Activated naive CD4-positive, alpha-beta T cell (primary cell): Measurements from ENCODE around the gene GAMT.
"Not testable (repeated sequence)": the region's sequence is repeated elsewhere in the genome, so short reads cannot be mapped to it uniquely, and the experiment has no call there.

Source experiments
- DNase-seq, 4 experiments: peaks; one replicate each; lab custom pipeline; 2025; lab: John Stamatoyannopoulos, UW

Gene GAMT

DNA sequence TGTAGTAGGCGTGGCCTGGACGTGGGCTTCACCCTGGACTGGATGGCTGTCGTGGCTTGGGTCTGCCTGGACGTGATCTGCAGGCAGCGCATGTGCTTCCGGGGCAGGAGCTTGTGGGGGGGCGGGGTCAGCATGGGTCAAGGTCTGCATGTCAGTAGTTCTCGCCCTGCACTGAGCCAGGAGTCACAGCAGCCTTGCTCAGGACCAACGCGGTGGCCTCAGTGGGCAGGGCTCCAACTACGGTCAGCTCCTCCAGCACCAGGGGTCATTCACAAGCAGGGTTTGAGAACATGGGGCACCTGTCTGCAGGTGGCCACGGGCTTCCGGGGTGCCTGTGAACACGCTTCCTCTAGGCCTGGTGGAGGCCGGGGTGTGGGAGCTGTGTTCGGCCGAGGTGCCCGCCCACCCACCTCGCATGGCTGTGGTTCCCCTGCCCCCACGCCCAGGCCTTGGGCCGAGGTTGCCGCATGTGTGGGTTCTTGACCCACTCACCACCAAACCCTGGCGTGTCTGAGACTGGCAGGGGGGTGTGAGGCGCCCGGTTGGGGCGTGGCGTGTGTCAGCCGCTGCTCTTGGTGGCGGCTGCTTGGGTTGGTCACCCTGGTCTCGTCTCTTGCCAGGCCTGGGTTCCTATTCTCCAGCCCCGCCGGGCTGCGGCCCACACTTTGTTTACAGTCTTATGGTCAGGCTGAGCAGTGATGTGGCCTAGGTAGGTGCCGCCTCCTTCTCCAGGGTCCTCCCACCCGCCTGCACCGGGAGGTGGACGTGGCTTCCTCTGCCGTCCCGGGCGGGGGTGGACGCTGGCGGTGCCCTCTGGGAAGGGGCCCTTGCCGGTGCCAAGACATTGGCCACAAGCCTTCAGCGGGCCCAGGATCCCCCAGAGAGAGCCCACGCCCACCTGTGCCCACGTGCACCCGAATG, 32.0 kb upstream of the GAMT start:
- no peak for DNase-seq

DNA sequence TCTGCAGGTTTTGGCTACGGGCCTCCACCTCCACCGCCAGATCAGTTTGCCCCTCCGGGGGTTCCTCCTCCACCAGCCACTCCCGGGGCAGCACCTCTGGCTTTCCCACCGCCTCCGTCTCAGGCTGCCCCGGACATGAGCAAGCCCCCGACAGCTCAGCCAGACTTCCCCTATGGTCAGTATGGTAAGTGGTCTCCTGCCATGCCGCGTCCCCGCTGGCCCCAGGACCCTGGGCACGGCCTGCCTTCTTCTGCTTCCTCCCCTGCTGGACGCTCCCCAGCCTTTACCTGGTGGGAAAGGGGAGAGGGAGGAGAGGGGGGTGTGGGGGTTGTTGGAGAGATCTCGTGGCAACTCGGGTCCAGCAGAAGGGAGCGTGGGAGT, 31.2 kb upstream of the GAMT start:
- no peak for DNase-seq

GRCh38 chr19:1431759-1432506, 30.6 kb upstream of the GAMT start:
- no peak for DNase-seq

- DNase-seq: no peak
Measured at GRCh38 chr19:1430246-1430645, 28.9 kb upstream of the GAMT start.

DNA sequence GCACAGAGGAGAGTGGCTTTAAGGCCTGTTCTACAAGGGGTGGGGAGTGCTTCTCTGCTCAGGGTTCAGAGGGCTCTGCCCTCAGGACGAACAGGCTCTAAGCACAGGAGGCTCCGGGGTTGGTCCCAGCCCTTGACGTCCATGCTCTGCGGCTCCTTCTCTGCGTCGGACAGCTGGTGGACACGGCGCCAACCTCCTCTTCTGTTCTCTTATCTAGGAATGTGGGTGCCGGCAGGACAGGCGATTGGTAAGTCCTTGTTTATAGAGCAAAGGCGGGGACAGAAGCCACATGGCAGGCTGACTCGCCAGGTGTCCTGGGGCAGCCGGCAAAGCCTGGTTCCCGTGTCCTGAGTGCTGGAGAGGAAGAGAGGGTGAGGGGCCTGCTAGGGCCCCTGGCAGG, 28.4 kb upstream of the GAMT start:
- DNase-seq: no peak

GRCh38 chr19:1428738-1429391, 27.5 kb upstream of the GAMT start:
- no peak for DNase-seq

DNA sequence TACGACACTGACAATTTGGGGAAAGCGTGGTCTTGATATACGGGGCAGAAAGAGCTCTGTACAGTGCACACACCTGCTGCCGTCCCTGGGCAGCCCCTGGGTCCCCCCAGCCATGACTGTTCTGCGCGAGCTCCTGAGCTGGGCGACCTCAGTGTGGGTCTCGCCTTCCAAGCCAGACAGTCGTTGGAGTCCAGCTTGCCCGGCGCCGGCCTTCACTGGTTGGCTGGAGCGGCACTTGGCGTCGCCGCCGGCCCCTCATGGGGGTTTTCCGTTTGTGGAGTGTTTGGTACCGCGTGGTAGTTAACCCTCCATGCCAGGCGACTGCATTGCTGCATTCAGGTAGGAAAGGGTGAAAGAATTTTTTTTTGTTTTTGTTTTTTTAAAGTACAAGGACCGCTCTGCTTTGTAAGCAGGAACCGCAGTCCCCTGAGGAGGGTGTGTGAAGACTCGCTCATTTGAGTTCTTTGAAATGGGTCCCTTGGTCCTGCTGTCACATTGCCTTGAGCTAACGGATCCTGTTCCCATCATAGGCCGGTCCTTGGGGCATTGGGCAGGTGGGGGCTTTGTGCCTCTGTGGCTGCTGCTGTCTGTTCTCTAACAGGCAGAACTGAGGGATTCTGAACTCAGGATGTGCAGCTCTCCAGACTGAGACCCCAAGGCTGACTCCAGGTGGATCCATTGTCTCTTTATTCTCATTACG, 26.0 kb upstream of the GAMT start:
- no peak for DNase-seq

DNA sequence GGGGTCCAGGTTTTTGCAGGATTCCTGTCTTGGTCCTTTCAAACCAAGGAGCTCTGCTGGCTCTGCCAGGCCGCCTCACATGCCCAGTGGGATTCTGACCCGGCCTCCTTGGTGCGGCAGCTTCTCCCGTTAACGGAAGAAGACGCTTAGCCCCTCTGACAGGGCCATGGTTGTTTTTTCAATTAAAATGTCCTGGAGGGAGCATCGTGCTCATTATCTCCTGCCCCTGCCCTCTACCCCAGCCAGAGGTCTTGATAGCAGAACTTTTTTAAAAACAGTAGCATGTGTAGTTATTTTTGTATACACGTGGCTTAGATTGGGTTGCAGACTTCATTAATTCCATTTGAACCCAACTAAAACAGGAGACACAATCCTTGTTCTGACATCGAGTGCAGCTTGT, 25.4 kb upstream of the GAMT start:
- no peak for DNase-seq

DNA sequence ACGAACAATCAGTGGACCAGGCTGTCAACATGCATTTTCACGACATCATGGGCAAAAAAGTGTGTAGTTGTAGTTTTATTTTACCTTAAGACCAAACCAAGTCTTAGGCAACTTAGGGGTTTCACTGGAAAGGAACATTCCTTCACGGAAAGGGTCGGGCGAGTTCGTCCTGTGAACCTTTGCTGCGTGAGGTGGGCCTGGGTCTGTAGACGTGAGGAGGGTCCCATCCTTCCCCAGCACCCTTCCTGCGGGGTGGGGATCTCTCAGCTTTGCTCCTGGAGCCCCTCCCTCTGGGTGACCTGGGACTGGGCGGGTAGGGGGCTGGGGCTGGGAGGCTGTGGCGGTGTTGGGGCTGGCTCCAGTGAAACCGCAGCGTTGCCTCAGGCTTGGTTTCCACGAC, 24.6 kb upstream of the GAMT start:
- no peak for DNase-seq

DNA sequence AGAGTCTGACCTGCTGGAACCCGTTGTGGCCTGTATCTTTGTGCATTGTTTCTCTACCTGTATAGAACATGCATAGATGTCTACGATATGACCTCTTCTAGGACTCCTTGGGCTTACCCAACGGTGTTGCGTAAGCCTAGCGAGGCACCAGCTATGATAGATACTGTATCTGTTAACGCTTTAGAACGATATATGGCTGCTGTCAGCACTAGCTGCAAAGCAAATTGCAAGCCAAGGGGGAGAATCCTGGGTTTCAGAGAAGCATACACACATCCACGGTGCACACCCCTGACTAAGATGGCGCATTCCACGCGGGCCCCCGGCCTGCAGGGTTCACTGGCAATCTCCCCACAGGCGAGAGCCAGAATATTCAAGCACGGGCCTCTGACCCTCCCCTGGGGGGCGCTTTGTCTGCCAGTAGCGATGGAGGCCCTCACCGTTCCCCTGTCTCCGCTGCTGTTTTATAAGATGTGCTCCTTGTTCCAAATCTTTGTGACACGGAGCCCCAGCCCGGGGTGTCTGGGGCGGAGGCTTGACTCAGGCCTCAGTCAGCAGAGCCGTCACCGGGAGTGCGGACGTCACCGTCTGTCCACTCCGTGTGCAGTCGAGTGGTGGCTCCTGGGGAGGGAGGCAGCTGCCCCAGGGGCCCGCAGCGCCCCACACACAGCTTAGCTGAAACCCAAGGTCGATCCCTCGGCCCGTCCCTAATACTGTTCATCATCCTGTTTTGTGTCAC, 23.9 kb upstream of the GAMT start:
- no peak for DNase-seq

- DNase-seq: no peak
Measured at GRCh38 chr19:1424192-1424955, 23.0 kb upstream of the GAMT start.

- DNase-seq: no peak
Measured at GRCh38 chr19:1423436-1424191, 22.3 kb upstream of the GAMT start.

GRCh38 chr19:1422943-1423342, 21.6 kb upstream of the GAMT start:
- no peak for DNase-seq

DNA sequence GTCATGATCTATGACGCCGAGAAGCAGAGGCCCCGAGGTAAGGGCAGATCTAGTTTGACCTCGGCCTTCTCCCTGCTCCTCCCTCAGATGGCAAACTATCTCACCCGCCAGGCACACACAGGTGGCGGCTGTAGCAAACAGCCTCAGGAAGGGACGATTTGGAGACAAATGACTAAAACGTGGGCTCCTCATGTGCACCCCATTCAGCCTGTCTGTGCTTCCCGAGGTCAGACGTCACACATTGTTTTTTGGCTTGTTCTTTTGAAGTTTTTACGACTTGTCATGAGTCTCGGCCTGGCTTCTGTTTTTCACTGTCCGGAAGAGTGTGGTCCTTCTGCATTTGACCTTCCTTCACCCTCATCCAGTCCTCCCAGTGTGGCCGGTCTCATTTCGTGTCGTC, 21.0 kb upstream of the GAMT start:
- DNase-seq: no peak

DNA sequence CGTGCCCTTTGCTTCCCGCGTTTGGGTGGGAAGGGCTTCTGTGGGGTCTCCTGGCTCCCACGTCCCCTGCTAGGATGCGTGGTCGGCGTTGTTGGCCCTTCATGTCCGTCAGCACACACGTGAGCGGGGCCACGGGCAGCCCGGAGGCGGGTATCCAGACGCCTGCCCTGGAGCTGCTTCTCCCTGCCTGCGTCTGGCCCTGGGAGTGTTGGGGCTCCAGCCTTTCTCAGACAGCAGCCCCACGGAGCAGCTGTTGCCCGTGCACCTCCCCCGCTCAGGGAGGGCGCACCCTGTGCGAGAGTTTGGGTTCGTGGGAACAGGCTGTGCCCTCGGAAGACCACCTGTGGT, 20.6 kb upstream of the GAMT start:
- no peak for DNase-seq

DNA sequence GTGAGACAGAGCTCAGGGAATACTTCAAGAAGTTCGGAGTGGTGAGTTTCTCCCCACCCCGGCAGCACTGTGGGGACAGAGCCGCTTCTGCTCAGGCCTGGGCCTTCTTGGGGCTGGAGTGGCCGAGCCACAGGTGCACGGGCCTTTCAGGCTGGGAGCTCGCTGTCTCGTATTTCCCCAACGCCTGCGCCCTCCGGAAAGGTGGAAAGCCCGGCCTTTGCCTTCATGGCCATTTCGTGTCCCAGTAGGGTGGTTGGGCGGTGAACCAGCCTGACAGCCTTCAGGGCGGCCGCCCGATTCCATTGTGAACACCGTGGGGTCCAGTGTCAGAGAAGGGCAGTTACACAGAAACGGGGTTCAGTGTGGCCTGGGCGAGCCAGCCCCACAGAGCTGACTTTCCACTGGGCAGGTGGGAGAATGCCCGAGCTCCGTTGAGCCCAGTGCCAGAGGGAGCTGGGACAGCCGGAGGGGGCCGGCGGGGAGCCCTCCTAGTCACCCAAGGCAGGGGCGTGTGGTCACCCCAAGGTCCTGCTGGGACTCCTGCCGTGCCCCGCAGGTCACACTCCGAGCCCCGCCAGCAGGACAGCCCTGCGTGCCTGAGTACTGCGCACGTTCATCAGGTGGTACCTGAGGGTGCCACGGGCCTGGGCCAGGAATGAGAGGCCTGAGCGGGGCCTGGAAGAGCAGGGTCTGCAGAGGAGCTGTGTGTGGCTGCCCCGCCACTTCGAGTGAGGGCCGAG, 20.0 kb upstream of the GAMT start:
- no peak for DNase-seq

- DNase-seq: no peak
Measured at GRCh38 chr19:1420590-1420989, 19.2 kb upstream of the GAMT start.

DNA sequence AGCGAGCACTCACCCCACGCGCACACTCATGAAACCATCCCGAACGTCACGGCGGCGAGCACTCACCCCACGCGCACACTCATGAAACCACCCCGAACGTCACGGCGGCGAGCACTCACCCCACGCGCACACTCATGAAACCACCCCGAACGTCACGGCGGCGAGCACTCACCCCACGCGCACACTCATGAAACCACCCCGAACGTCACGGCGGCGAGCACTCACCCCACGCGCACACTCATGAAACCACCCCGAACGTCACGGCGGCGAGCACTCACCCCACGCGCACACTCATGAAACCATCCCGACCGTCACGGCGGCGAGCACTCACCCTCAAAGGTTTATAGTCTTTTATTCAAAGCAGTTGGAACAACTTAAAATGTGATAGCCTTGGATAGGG, 18.7 kb upstream of the GAMT start:
- not testable (repeated sequence) for DNase-seq

DNA sequence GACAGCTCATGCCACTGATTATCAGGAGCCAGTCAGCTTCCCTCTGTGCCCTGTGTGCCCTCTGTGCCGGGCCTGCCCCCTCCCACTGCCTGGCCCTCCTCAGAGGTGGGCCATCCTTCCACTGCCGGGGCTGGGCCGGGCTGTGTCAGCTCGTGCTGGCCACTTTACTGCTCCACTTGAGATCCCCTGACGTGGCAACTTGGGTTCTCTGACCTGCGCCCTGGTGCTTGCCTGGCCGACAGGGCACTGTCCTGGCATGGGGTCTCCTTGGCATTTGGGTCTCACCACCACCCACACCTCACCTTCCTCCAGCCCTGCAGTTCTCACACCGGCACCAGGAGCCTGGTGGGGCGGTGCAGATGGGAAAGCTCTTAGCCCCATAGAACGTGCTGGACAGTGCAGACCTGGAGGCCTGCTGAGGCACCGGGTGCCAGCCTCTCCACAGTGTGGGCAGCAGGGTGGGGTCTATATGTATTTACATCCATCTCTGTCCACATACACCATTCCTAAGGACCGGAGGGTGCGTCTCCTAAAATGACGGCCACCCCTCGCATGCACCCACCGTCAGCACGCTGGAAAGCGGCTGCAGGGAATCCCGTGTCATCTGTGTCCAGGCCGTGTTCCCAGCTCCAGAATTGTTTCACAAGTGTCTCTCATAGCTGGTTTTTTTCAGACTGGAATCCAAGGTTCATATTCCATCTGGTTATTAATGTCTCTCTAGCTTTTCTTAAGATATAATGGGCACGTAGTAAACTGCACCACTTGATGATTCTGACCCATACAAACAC, 17.8 kb upstream of the GAMT start:
- DNase-seq: no peak
